ENCODE data around the gene RD3L. TPM values are rescaled to one million over a fixed set of nuclear protein-coding genes. Genes with fewer than 3 reads are reported as not detected.

The RD3L gene
- not detected for total RNA-seq

- TF ChIP-seq CTCF (IDR thresholded peaks at IDR 0.05; ENCODE audit: low read depth): no peak
Observed at GRCh38 chr14:103941973-103942736, at the start of gene RD3L. RD3L (minus strand) TSS chr14:103942529; CDS start chr14:103941695, 834 bp downstream.

GRCh38 chr14:103989964-103990363 is 47.6 kb upstream of the RD3L start:
- no peak for TF ChIP-seq CTCF (IDR thresholded peaks at IDR 0.05; ENCODE audit: low read depth)

GRCh38 chr14:103989034-103989433 is 46.7 kb upstream of the RD3L start:
- no peak for TF ChIP-seq CTCF (IDR thresholded peaks at IDR 0.05; ENCODE audit: low read depth)

- TF ChIP-seq CTCF (IDR thresholded peaks at IDR 0.05; ENCODE audit: low read depth): no peak
Observed at GRCh38 chr14:103984196-103984595, 41.9 kb upstream of the RD3L start.

GRCh38 chr14:103974575-103974974 is 32.2 kb upstream of the RD3L start:
- TF ChIP-seq CTCF (IDR thresholded peaks at IDR 0.05; ENCODE audit: low read depth): no peak

- TF ChIP-seq CTCF (IDR thresholded peaks at IDR 0.05; ENCODE audit: low read depth): no peak
Observed at GRCh38 chr14:103973354-103973753, 31.0 kb upstream of the RD3L start.

GRCh38 chr14:103969961-103970360 is 27.6 kb upstream of the RD3L start:
- TF ChIP-seq CTCF (IDR thresholded peaks at IDR 0.05; ENCODE audit: low read depth): no peak

Measured in subcutaneous adipose tissue (tissue), 4 donors.